ENCODE data around the gene SPATA46.

Gene SPATA46

GRCh38 chr1:162380061-162380846 is 3.6 kb upstream of the SPATA46 start:
- no peaks in the 10 kb centered on the region for H3K4me1 ChIP-seq (ENCODE audit: insufficient read depth, low read length, poor library complexity, severe bottlenecking)
- no peaks in the 10 kb centered on the region for H4K20me1 ChIP-seq (ENCODE audit: insufficient read depth, low read length, poor library complexity, severe bottlenecking)
- H3F3A ChIP-seq (ENCODE audit: low read depth) = no peaks in the 10 kb centered on the region
- no peak overlapping the region for H2AFZ ChIP-seq (ENCODE audit: low read length)
- no peaks in the 10 kb centered on the region for H3K9me3 ChIP-seq (ENCODE audit: insufficient read depth, low read depth, low read length)
- H3K9ac ChIP-seq (ENCODE audit: low read depth, low read length, poor library complexity, severe bottlenecking) = no peak overlapping the region
- no peaks in the 10 kb centered on the region for H3K9me2 ChIP-seq (replicated peaks; ENCODE audit: low read depth, low read length)
- TF ChIP-seq EZH2phosphoT487 (IDR thresholded peaks at IDR 0.05; ENCODE audit: borderline replicate concordance) (no peak), CTCF (conservative IDR thresholded peaks at IDR 0.05; ENCODE audit: low read length) (no peak)
- H3K79me2 ChIP-seq (ENCODE audit: insufficient read depth, low read length) = no peaks in the 10 kb centered on the region
- H3K4me2 ChIP-seq (ENCODE audit: low read depth, low read length, poor library complexity, severe bottlenecking) = no peak overlapping the region
- no peaks in the 10 kb centered on the region for H3K36me3 ChIP-seq (ENCODE audit: insufficient read depth, low read length)
- H3K27me3 ChIP-seq (ENCODE audit: insufficient read depth, low read length, poor library complexity, severe bottlenecking) = no peaks in the 10 kb centered on the region
- H3K4me3 ChIP-seq (ENCODE audit: low read length, poor library complexity, severe bottlenecking) = no peak overlapping the region

GRCh38 chr1:162375463-162375862 is 1.2 kb downstream of the SPATA46 start:
- Histone ChIP-seq H3K4me1 (ENCODE audit: insufficient read depth, low read length, poor library complexity, severe bottlenecking) (peaks cover 25% of the 10 kb centered on the region), H3K4me3 (ENCODE audit: low read length, poor library complexity, severe bottlenecking) (no peak overlapping the region), H3K27me3 (ENCODE audit: insufficient read depth, low read length, poor library complexity, severe bottlenecking) (no peaks in the 10 kb centered on the region), H3K9me3 (ENCODE audit: insufficient read depth, low read depth, low read length) (no peaks in the 10 kb centered on the region), H3K36me3 (ENCODE audit: insufficient read depth, low read length) (no peaks in the 10 kb centered on the region), H4K20me1 (ENCODE audit: insufficient read depth, low read length, poor library complexity, severe bottlenecking) (no peaks in the 10 kb centered on the region), H3K9ac (ENCODE audit: low read depth, low read length, poor library complexity, severe bottlenecking) (no peak overlapping the region), H2AFZ (ENCODE audit: low read length) (no peak overlapping the region), H3F3A (ENCODE audit: low read depth) (no peaks in the 10 kb centered on the region), H3K79me2 (ENCODE audit: insufficient read depth, low read length) (no peaks in the 10 kb centered on the region), H3K9me2 (replicated peaks; ENCODE audit: low read depth, low read length) (no peaks in the 10 kb centered on the region), H3K4me2 (ENCODE audit: low read depth, low read length, poor library complexity, severe bottlenecking) (no peak overlapping the region)
- TF ChIP-seq CTCF (conservative IDR thresholded peaks at IDR 0.05; ENCODE audit: low read length) (no peak), EZH2phosphoT487 (IDR thresholded peaks at IDR 0.05; ENCODE audit: borderline replicate concordance) (no peak)

- Histone ChIP-seq H2AFZ (ENCODE audit: low read length) (no peak overlapping the region), H3K36me3 (ENCODE audit: insufficient read depth, low read length) (no peaks in the 10 kb centered on the region), H3K4me3 (ENCODE audit: low read length, poor library complexity, severe bottlenecking) (no peak overlapping the region), H3K9me2 (replicated peaks; ENCODE audit: low read depth, low read length) (no peaks in the 10 kb centered on the region), H3K4me2 (ENCODE audit: low read depth, low read length, poor library complexity, severe bottlenecking) (no peak overlapping the region), H3F3A (ENCODE audit: low read depth) (no peaks in the 10 kb centered on the region), H3K9ac (ENCODE audit: low read depth, low read length, poor library complexity, severe bottlenecking) (no peak overlapping the region), H3K4me1 (ENCODE audit: insufficient read depth, low read length, poor library complexity, severe bottlenecking) (peaks cover 25% of the 10 kb centered on the region), H3K27me3 (ENCODE audit: insufficient read depth, low read length, poor library complexity, severe bottlenecking) (no peaks in the 10 kb centered on the region), H4K20me1 (ENCODE audit: insufficient read depth, low read length, poor library complexity, severe bottlenecking) (no peaks in the 10 kb centered on the region), H3K9me3 (ENCODE audit: insufficient read depth, low read depth, low read length) (no peaks in the 10 kb centered on the region), H3K79me2 (ENCODE audit: insufficient read depth, low read length) (no peaks in the 10 kb centered on the region)
- no peak for TF ChIP-seq CTCF (conservative IDR thresholded peaks at IDR 0.05; ENCODE audit: low read length)
- TF ChIP-seq EZH2phosphoT487 (IDR thresholded peaks at IDR 0.05; ENCODE audit: borderline replicate concordance) = no peak
These were observed 2.2 kb downstream of the SPATA46 start for GRCh38 chr1:162374406-162374805.
